HCT116 (cell line): ENCODE results near the gene KAZN. TPM values are rescaled to one million over a fixed set of nuclear protein-coding genes. Genes with fewer than 3 reads are reported as not detected.

Experiments used
- ATAC-seq: fragments of 200-7000 bp; cut with Tn5 transposase; 2 replicates; pipeline ENCODE4 v1.9.1; 2020; ENCODE audit warnings: mild to moderate bottlenecking, moderate library complexity
- BruUV-seq: library from RNA; stranded (reverse); fragments of 400-500 nt; replicated peaks from 2 replicates; lab custom pipeline; 2021; lab: Mats Ljungman, UMichigan
- CTCF ChIA-PET: fragments of 300-600 bp; sonication (Branson Sonifier 250); formaldehyde crosslinking; loops from one replicate; lab custom pipeline; 2021; ENCODE audit warnings: antibody characterized with exemption; lab: Charles Lee
- POLR2A ChIA-PET: fragments of 300-600, 350-600 bp; sonication (Branson Sonifier 250); formaldehyde crosslinking; loops from one replicate; lab custom pipeline; 2021; ENCODE audit warnings: antibody characterized with exemption; lab: Charles Lee
- RAD21 ChIA-PET, 2 experiments: fragments of 300-600 bp; sonication (Branson Sonifier 250); formaldehyde crosslinking; loops; one replicate each; lab custom pipeline; 2023; ENCODE audit warnings: low total read pairs in 2 of 2; ENCODE audit not compliant: uncharacterized antibody in 2 of 2, unreplicated experiment in 2 of 2, low non-redundant PET in 1 of 2; lab: Charles Lee
- DNase-seq: peaks from one replicate; pipeline ENCODE4 v3.0.0-alpha.2; 2010; ENCODE audit warnings: low read depth, low spot score
- H2AFZ ChIP-seq: fragments of 200-600 bp; shearing (Covaris generic), sonication (generic); 2 replicates; pipeline ENCODE4 v1.6.1; 2017; ENCODE audit warnings: low read depth, mixed run types, mixed read lengths, antibody characterized with exemption, low read length; ENCODE audit not compliant: poor library complexity, severe bottlenecking
- H3K27ac ChIP-seq: 2 replicates; pipeline ENCODE4 v1.5.1; 2012; ENCODE audit warnings: low read depth, low read length
- H3K27me3 ChIP-seq: fragments of 200-600 bp; sonication (generic); 2 replicates; pipeline ENCODE4 v1.6.1; 2016; ENCODE audit warnings: mixed run types, low read length, mixed read lengths; ENCODE audit not compliant: insufficient read depth
- H3K36me3 ChIP-seq, 2 experiments: fragments of 200-500 bp in 1 of 2; fragments of 200-600 bp in 1 of 2; sonication (Bioruptor generic) in 1 of 2; sonication (generic) in 1 of 2; 2 replicates each; pipeline versions ENCODE4 v1.5.1 to v1.6.1; 2014 to 2016; ENCODE audit warnings: low read length in 2 of 2, inconsistent platforms in 1 of 2, mixed read lengths in 1 of 2, mixed run types in 1 of 2; ENCODE audit not compliant: insufficient read depth in 2 of 2, control insufficient read depth in 1 of 2
- H3K4me1 ChIP-seq, 2 experiments: fragments of 200-600 bp in 1 of 2; sonication (generic) in 1 of 2; 2 replicates each; pipeline versions ENCODE4 v1.5.1 to v1.6.1; 2012 to 2017; ENCODE audit warnings: low read length in 2 of 2, inconsistent platforms in 1 of 2, mild to moderate bottlenecking in 1 of 2, mixed read lengths in 1 of 2, mixed run types in 1 of 2, moderate library complexity in 1 of 2; ENCODE audit not compliant: insufficient read depth in 2 of 2, control insufficient read depth in 1 of 2
- H3K4me2 ChIP-seq: fragments of 200-600 bp; sonication (generic); 2 replicates; pipeline ENCODE4 v1.6.1; 2017; ENCODE audit warnings: mixed run types, low read length, mixed read lengths
- H3K4me3 ChIP-seq, 2 experiments: fragments of 200-600 bp in 1 of 2; sonication (generic) in 1 of 2; replicated peaks in 1 of 2; 2 replicates each; pipeline ENCODE4 v1.5.1; 2011 to 2016; ENCODE audit warnings: low read length in 2 of 2, control low read depth in 1 of 2, low read depth in 1 of 2, mild to moderate bottlenecking in 1 of 2, mixed read lengths in 1 of 2, mixed run types in 1 of 2
- H3K79me2 ChIP-seq: fragments of 200-600 bp; sonication (generic); 2 replicates; pipeline ENCODE4 v1.6.1; 2017; ENCODE audit warnings: mild to moderate bottlenecking, mixed run types, low read length, moderate library complexity, mixed read lengths; ENCODE audit not compliant: insufficient read depth
- H3K9ac ChIP-seq: fragments of 200-600 bp; sonication (generic); 2 replicates; pipeline ENCODE4 v1.6.1; 2016; ENCODE audit warnings: low read length, mixed read lengths
- H3K9me2 ChIP-seq: fragments of 200-600 bp; sonication (generic), shearing (Covaris generic); 2 replicates; pipeline ENCODE4 v1.6.1; 2017; ENCODE audit warnings: mixed run types, mild to moderate bottlenecking, moderate library complexity; ENCODE audit not compliant: insufficient read depth
- H3K9me3 ChIP-seq, 2 experiments: fragments of 200-500 bp in 1 of 2; fragments of 200-600 bp in 1 of 2; sonication (Bioruptor generic) in 1 of 2; sonication (generic) in 1 of 2; 2 replicates each; pipeline ENCODE4 v1.6.1; 2014 to 2017; ENCODE audit warnings: low read length in 2 of 2, mixed read lengths in 2 of 2, inconsistent platforms in 1 of 2, low read depth in 1 of 2, mild to moderate bottlenecking in 1 of 2, mixed run types in 1 of 2, moderate library complexity in 1 of 2; ENCODE audit not compliant: control insufficient read depth in 1 of 2, insufficient read depth in 1 of 2
- H4K20me1 ChIP-seq: fragments of 200-600 bp; sonication (generic), shearing (Covaris generic); 2 replicates; pipeline ENCODE4 v1.6.1; 2017; ENCODE audit warnings: mixed run types, mild to moderate bottlenecking, moderate library complexity; ENCODE audit not compliant: insufficient read depth
- CBX3 ChIP-seq: IDR thresholded peaks from 2 replicates; pipeline ENCODE4 v1.6.1; 2012; ENCODE audit warnings: low read depth
- CEBPB ChIP-seq: IDR thresholded peaks from 2 replicates; pipeline ENCODE4 v1.6.1; 2012; ENCODE audit warnings: low read depth
- ELF1 ChIP-seq: IDR thresholded peaks from 2 replicates; pipeline ENCODE4 v1.6.1; 2012; ENCODE audit warnings: low read depth, borderline replicate concordance
- EZH2 ChIP-seq: fragments of 200-600 bp; sonication (generic); IDR thresholded peaks from 2 replicates; pipeline ENCODE4 v1.6.1; 2017; ENCODE audit warnings: antibody characterized with exemption, mixed run types
- JUND ChIP-seq: IDR thresholded peaks from 2 replicates; pipeline ENCODE4 v1.6.1; 2012
- POLR2A ChIP-seq: IDR thresholded peaks from 2 replicates; pipeline ENCODE4 v1.7.0; 2011; ENCODE audit warnings: borderline replicate concordance; ENCODE audit not compliant: insufficient read depth, insufficient read length; ENCODE audit errors: extremely low read depth
- POLR2AphosphoS5 ChIP-seq: IDR thresholded peaks from 2 replicates; pipeline ENCODE4 v1.6.1; 2011; ENCODE audit warnings: mild to moderate bottlenecking, low read depth, low read length, moderate library complexity
- RAD21 ChIP-seq: IDR thresholded peaks from 2 replicates; pipeline ENCODE4 v1.6.1; 2012; ENCODE audit warnings: low read depth, mild to moderate bottlenecking
- SIN3A ChIP-seq: IDR thresholded peaks from 2 replicates; pipeline ENCODE4 v1.6.1; 2012; ENCODE audit warnings: low read depth
- SP1 ChIP-seq: IDR thresholded peaks from 2 replicates; pipeline ENCODE4 v1.6.1; 2012; ENCODE audit warnings: low read depth
- TCF7L2 ChIP-seq: IDR thresholded peaks from 2 replicates; pipeline ENCODE4 v1.7.0; 2011; ENCODE audit warnings: borderline replicate concordance, inconsistent platforms; ENCODE audit not compliant: insufficient read depth, insufficient read length; ENCODE audit errors: extremely low read depth
- YY1 ChIP-seq: IDR thresholded peaks from 2 replicates; pipeline ENCODE4 v1.6.1; 2011; ENCODE audit warnings: low read length, low read depth, moderate library complexity, mild to moderate bottlenecking; ENCODE audit not compliant: insufficient replicate concordance; ENCODE audit errors: extremely low read depth
- ZNF274 ChIP-seq: fragments of 200-500 bp; sonication (Bioruptor generic); IDR thresholded peaks from 2 replicates; pipeline ENCODE4 v1.6.1; 2014; ENCODE audit warnings: mild to moderate bottlenecking, low read depth, low read length, inconsistent platforms
- intact Hi-C: fragments of 100-400 bp; cut with micrococcal nuclease; formaldehyde crosslinking; loops from 2 replicates; pipeline ENCODE4 v1.10.0; 2022
- total RNA-seq: library from RNA; stranded (reverse); gene quantifications from one replicate; pipeline ENCODE4 v1.2.1, GENCODE V29; 2021; ENCODE audit not compliant: unreplicated experiment
- TF ChIP-seq, protein P1 (sequence below), 3 experiments: fragments of 200-600 bp in 1 of 3; sonication (generic) in 1 of 3; IDR thresholded peaks in 2 of 3; conservative IDR thresholded peaks in 1 of 3; 2 replicates each; pipeline ENCODE4 v1.5.1; 2012 to 2017; ENCODE audit warnings: low read depth in 2 of 3, low read length in 2 of 3, antibody characterized with exemption in 1 of 3, borderline replicate concordance in 1 of 3, control low read depth in 1 of 3, mild to moderate bottlenecking in 1 of 3, mixed read lengths in 1 of 3, mixed run types in 1 of 3, moderate library complexity in 1 of 3; ENCODE audit not compliant: insufficient read depth in 1 of 3
- TF ChIP-seq, protein P2 (sequence below): IDR thresholded peaks from 2 replicates; pipeline ENCODE4 v1.6.1; 2012
- TF ChIP-seq, protein P3 (sequence below): IDR thresholded peaks from 2 replicates; pipeline ENCODE4 v1.6.1; 2012; ENCODE audit warnings: low read depth

The KAZN gene
- total RNA-seq, 1 experiment from 2014 or later = 13.4 TPM

DNA sequence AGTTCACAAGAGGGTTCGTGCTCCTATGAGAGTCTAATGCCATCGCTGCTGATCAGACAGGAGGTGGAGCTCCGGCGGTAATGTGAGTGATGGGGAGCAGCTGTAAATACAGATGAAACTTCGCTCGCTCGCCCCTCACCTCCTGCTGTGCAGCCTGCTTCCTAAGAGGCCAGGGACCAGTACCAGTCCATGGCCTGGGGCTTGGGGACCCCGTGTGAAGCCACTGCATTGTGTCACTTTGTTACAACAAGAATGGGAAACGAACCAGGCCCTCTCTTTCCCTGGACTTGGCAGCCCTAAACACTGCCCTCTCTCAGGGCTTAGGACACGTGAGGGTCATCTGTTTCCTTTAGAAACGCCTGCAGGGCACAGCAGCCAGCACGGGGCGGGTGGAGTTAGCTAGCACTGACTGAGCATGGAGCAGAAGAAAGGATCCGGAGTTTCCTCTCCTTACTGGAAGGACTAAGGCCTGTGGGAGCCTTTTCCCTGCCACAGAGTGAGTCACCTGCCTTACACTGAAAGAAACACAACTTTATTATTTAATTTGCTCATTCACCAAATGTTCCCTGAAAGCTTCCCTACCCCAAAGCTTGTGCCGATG, 369.9 kb downstream of the KAZN start:
- TF ChIP-seq EZH2 (no peak), POLR2AphosphoS5 (no peak), ELF1 (no peak), ZNF274 (no peak), POLR2A (no peak), CBX3 (no peak), TCF7L2 (no peak), SP1 (no peak), JUND (no peak), SIN3A (no peak)
- no peaks in the 10 kb centered on the region for H3K27me3 ChIP-seq
- intact Hi-C loops = no loop called here
- H3K79me2 ChIP-seq = no peaks in the 10 kb centered on the region; the same call in 1 of the 2 replicates
- no peak overlapping the region for H3K4me2 ChIP-seq
- no peaks in the 10 kb centered on the region for H4K20me1 ChIP-seq
- no peak overlapping the region for H3K4me3 ChIP-seq
- POLR2A ChIA-PET = no interaction called here
- peaks cover 4 to 12% of the 10 kb centered on the region in 2 experiments; a peak in 3 of 4 replicates for H3K4me1 ChIP-seq
- no peaks in the 10 kb centered on the region; a peak in 1 of 4 replicates for H3K36me3 ChIP-seq
- H3K9me3 ChIP-seq = no peaks in the 10 kb centered on the region
- DNase-seq (no peak), ATAC-seq (no peak)
- BruUV-seq = no TSS peak
- CTCF ChIA-PET = no interaction called here
- no peak overlapping the region for H2AFZ ChIP-seq
- H3K9me2 ChIP-seq = no peaks in the 10 kb centered on the region
- no peak overlapping the region for H3K27ac ChIP-seq
- RAD21 ChIA-PET = no interaction called here
- H3K9ac ChIP-seq = no peak overlapping the region

DNA sequence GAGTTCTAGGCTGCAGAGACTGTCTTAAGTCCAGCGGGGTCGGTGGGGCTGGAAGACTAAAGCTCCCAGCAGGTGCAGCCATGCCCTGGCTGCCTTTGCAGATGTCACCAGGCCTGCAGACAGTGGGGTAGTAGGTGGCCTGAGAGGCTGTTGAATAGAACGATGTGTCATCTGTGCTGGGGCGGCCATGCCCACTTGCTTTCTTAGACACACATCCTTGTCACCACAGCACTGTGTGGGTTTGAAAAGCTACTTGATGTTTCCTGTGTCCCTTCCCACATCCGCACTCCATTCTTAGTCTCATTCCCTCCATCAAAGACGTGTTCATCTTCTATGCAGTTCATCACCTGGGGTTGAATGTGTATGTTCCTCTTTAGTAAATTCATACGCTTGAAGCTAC, 370.5 kb downstream of the KAZN start:
- BruUV-seq = no TSS peak
- Histone ChIP-seq H3K4me2 (no peak overlapping the region), H3K27ac (no peak overlapping the region), H3K9ac (no peak overlapping the region), H2AFZ (no peak overlapping the region), H3K4me3 (no peak overlapping the region), H3K9me2 (no peaks in the 10 kb centered on the region), H3K36me3 (no peaks in the 10 kb centered on the region; a peak in 1 of 4 replicates), H3K4me1 (peaks cover 4 to 12% of the 10 kb centered on the region in 2 experiments; a peak in 3 of 4 replicates), H3K9me3 (no peaks in the 10 kb centered on the region), H3K27me3 (no peaks in the 10 kb centered on the region), H4K20me1 (no peaks in the 10 kb centered on the region), H3K79me2 (no peaks in the 10 kb centered on the region; the same call in 1 of the 2 replicates)
- intact Hi-C loops = no loop called here
- ATAC-seq (no peak), DNase-seq (no peak)
- POLR2A ChIA-PET = no interaction called here
- CTCF ChIA-PET = no interaction called here
- RAD21 ChIA-PET = no interaction called here
- TF ChIP-seq CEBPB = no peak
- no peak for TF ChIP-seq CBX3
- TF ChIP-seq, protein P1, sequence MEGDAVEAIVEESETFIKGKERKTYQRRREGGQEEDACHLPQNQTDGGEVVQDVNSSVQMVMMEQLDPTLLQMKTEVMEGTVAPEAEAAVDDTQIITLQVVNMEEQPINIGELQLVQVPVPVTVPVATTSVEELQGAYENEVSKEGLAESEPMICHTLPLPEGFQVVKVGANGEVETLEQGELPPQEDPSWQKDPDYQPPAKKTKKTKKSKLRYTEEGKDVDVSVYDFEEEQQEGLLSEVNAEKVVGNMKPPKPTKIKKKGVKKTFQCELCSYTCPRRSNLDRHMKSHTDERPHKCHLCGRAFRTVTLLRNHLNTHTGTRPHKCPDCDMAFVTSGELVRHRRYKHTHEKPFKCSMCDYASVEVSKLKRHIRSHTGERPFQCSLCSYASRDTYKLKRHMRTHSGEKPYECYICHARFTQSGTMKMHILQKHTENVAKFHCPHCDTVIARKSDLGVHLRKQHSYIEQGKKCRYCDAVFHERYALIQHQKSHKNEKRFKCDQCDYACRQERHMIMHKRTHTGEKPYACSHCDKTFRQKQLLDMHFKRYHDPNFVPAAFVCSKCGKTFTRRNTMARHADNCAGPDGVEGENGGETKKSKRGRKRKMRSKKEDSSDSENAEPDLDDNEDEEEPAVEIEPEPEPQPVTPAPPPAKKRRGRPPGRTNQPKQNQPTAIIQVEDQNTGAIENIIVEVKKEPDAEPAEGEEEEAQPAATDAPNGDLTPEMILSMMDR (IDR thresholded peaks at IDR 0.05 in 2 of 3, conservative IDR thresholded peaks at IDR 0.05 in 1 of 3; ENCODE audit: borderline replicate concordance in 1 of 3, insufficient read depth in 1 of 3, low read depth in 2 of 3, low read length in 2 of 3) = no peak
- no peak for TF ChIP-seq YY1
- TF ChIP-seq, protein P2, sequence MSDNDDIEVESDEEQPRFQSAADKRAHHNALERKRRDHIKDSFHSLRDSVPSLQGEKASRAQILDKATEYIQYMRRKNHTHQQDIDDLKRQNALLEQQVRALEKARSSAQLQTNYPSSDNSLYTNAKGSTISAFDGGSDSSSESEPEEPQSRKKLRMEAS = no peak
- no peak for TF ChIP-seq RAD21
- TF ChIP-seq, protein P3, sequence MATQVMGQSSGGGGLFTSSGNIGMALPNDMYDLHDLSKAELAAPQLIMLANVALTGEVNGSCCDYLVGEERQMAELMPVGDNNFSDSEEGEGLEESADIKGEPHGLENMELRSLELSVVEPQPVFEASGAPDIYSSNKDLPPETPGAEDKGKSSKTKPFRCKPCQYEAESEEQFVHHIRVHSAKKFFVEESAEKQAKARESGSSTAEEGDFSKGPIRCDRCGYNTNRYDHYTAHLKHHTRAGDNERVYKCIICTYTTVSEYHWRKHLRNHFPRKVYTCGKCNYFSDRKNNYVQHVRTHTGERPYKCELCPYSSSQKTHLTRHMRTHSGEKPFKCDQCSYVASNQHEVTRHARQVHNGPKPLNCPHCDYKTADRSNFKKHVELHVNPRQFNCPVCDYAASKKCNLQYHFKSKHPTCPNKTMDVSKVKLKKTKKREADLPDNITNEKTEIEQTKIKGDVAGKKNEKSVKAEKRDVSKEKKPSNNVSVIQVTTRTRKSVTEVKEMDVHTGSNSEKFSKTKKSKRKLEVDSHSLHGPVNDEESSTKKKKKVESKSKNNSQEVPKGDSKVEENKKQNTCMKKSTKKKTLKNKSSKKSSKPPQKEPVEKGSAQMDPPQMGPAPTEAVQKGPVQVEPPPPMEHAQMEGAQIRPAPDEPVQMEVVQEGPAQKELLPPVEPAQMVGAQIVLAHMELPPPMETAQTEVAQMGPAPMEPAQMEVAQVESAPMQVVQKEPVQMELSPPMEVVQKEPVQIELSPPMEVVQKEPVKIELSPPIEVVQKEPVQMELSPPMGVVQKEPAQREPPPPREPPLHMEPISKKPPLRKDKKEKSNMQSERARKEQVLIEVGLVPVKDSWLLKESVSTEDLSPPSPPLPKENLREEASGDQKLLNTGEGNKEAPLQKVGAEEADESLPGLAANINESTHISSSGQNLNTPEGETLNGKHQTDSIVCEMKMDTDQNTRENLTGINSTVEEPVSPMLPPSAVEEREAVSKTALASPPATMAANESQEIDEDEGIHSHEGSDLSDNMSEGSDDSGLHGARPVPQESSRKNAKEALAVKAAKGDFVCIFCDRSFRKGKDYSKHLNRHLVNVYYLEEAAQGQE = no peak
- TF ChIP-seq ZNF274 = no peak
